Activated gamma-delta T cell (primary cell): ENCODE results near the gene RTTN.

Experiments used
- DNase-seq: peaks from one replicate; lab custom pipeline; 2025; lab: John Stamatoyannopoulos, UW

The RTTN gene

GRCh38 chr18:70074116-70074515 lies 131.4 kb downstream of the RTTN start:
- no peak for DNase-seq

DNA sequence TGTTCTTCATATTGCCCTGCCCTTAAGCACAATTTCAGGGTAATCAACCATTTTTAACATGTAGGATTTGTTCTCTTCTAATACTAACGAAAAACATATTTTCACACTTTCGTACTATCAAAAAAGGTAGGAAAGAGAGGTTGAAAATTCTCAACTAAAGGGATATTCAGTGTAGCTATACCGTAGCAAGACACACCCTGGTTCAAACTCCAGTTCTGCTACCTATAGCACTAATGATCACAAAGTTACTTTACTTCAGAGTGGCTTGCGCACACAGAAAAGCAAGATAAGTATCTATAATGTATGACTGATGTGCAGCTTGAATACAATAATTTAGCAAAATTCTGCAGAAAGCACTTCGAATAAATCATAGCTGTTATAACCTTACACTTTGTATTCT lies 132.1 kb downstream of the RTTN start:
- DNase-seq: no peak

- DNase-seq: no peak
These were observed 132.8 kb downstream of the RTTN start for GRCh38 chr18:70072678-70073077.

DNA sequence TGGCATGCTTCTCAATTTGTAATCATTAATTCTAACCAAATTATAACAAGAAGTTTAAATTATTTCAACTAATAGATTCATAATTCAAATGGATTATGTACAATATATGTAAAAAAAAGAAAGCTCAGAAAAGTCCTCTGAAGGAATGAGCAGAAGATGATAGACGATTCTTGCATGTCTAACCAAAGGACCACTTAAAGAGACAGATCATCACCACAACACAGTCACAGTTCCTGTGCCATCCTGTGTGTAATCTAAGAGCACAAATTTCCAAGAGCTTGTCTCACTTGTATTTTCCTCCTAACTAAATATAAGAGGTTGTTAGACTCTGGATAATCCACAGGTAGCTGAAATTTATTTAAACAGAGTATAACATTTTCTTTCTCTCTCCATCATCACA lies 135.5 kb downstream of the RTTN start:
- DNase-seq: no peak

DNA sequence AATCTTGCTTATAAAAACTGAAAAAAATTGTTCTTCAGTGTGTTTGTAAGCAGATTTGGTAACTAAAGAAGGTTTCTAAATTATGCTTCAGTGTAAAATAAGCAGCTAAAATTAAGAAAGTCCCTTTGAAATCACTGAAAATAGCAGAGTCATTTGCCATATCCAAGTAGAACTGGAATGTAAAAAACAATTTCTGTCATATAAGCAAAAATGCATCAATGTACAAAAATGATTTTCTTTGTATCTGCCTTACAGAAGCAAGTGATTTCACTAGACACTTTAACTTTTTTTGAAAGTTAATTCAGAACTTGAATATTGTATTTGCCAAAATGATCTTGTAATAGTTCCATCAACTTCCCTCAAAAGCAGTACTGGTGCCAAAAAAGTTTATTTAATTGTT lies 136.1 kb downstream of the RTTN start:
- no peak for DNase-seq

- DNase-seq: no peak
These were observed 136.5 kb downstream of the RTTN start for GRCh38 chr18:70068981-70069380.

DNA sequence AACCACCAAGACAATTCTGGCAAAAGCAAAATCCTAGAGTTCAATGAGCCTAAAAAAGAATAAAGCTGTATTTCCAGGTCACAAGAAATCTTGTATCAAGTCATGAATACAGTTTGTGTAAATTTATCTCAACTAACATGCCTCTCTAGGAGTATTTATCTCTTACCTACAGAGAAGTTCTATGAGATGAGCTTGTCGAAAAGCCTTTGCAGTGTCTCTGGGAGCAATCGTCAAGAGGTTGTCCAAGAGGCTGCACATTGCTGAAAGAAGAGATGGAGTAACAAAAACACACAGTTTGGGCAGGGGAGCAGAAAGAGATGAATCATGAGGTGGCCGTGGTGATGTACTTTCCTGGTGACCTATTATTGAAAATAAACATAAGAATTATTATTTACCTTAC lies 145.8 kb downstream of the RTTN start:
- DNase-seq: no peak

DNA sequence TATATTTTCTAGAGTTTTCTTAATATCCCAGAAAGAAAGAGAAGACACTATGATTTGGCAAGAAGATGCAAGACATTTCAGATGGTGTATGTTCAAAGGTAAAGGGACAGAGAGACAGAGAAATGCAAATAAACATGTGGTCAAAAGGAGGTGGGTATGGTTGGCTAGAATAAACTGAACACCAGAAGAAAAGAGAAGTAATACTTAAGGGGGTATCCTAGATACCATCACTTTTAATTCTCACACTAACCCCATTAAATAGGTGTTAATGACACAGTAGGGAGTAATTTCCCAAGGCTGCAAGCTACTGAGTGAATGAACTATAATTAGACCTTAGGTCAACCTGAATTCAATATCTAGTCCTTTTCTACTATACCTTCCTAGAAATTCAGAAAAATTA lies 146.6 kb downstream of the RTTN start:
- no peak for DNase-seq

- no peak for DNase-seq
These were observed 157.4 kb downstream of the RTTN start for GRCh38 chr18:70047931-70048603.

DNA sequence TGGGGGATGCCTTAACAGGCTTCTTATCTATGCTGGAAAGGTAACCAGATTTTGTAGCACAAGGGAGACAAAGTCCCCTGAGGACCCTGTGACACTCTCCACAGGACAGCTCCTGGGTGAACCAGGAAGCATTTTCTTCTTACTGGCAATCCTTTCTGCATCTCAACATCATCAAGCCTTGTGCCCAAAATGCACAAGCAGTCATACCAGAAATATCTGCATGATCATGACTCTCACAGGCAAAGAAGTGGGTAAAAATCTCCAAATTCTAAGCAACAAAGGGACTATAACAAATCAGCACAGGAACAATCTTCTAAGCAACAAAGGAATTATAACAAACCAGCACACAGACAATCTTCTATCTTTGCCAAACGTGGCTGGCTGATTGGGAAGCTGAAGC lies 158.7 kb downstream of the RTTN start:
- no peak for DNase-seq

DNA sequence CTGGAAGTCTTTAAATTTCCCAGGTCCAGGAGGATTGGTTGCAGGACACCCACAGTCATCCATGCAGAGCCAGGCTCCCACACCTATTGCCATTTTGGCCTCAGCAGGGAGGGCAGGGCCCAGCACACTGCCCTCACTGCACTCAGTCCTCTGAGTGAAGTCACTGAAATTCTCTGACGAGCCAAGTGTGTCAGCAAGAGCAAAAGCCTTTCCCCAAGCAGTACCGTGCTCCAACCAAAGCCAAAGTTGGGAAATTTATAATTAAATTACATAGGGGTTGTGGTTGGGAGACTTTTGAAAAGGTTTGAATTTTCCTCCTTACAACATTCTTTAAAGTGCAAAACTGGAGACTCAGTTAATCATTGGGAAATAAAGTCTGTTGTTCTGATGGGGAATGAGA lies 159.3 kb downstream of the RTTN start:
- no peak for DNase-seq

GRCh38 chr18:70044632-70045031 lies 160.9 kb downstream of the RTTN start:
- DNase-seq: no peak

DNA sequence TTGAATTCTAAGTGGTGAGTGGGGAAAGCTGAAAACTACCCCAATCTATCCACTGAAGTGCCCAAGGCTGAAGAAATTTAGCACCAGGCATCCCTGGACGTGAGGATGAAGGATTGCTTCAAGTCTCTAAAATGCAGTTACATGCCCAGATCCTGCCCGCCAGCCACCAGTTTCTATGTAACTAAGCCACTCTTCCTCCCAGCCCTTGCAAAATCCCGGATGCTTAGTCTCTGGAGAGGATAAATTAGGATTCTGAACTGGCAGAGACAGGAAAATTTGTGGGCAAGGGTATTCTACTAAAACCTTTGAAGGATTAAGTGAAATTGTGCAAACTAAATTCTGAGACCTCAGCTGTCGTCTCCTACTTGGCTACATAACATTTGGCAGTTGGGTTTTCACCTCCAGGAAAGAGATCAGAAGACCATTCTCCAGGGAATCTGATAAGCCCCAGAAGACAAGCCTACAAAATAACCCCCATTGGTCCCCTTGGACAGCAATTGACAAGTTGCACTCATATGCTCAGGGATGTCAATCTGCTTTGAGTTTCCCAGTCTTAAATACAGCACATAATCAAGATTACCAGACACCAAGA lies 163.9 kb downstream of the RTTN start:
- DNase-seq: no peak

- no peak for DNase-seq
These were observed 166.3 kb downstream of the RTTN start for GRCh38 chr18:70039186-70039585.

- DNase-seq: no peak
These were observed 167.9 kb downstream of the RTTN start for GRCh38 chr18:70037431-70038061.

GRCh38 chr18:70036771-70037347 lies 168.6 kb downstream of the RTTN start:
- no peak for DNase-seq

- DNase-seq: no peak
These were observed 169.3 kb downstream of the RTTN start for GRCh38 chr18:70036168-70036567.

DNA sequence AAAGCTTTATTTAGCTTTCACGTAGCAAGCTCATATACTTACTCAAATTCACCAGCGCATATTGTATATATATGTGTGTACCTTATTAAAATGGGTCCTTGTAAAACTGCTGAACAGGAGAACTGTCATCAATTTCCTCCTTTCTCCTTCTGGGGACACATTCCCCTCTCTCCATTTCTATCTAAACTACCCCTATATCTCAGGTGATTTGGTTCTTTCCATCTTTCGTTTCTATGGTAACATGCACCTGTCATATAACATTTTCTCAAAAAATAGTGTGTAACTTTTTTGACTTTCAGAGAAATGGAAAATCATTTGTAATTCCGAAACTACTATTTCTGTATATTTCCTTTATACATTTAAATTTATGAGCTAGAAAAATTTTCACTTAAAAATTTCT lies 174.3 kb downstream of the RTTN start:
- DNase-seq: no peak

DNA sequence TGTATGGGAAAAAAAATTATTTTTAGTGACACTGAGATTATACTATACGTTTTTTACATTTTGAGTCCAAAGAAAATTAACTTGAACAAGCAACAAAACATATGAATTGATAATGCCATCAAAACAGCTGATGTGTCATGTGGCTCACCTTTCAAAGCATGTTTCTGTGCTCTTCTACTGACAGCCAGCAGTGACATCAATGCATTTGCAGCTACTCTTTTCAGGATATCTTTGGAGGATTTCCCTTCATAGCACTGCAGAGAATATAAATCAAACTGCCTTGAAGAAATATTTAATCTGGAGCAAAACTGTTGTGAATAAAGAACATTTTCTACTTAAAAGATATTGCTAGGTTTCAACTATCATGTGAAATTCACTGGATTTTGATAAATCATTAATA lies 174.8 kb downstream of the RTTN start:
- no peak for DNase-seq

GRCh38 chr18:70029163-70029562 lies 176.3 kb downstream of the RTTN start:
- no peak for DNase-seq

DNA sequence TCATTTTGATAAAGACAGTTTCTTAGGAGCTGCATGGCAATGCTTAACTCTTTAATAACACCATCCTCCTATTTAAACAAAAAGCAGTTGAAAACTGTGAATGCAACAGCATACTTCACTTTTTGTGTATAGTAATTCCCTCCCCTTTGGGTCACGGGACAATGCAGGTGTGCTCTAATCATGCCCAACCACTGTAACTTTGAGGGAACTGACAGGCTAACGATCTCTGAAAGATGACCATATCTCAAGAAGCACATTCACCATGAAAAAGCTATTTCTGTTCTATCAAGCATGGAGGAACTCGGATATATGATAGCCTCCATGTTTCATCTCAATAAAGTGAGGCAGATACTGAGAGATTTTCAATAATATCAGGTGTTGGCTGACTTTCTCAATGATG lies 176.8 kb downstream of the RTTN start:
- DNase-seq: no peak

- DNase-seq: no peak
These were observed 177.4 kb downstream of the RTTN start for GRCh38 chr18:70028084-70028483.

GRCh38 chr18:70025580-70025979 lies 179.9 kb downstream of the RTTN start:
- no peak for DNase-seq
